ENCODE measurements around the gene UNC13D. TPM values are rescaled to one million over a fixed set of nuclear protein-coding genes. Genes with fewer than 3 reads are reported as not detected.
A peak's percentile ranks its signal among the peaks of the same experiment; 100 is the strongest.
"Not testable (repeated sequence)": the region's sequence is repeated elsewhere in the genome, so short reads cannot be mapped to it uniquely, and the experiment has no call there.

UNC13D gene
- total RNA-seq, 1 donor from 2014 or later, result 1.6 TPM

- H3K27me3 ChIP-seq (ENCODE audit: control insufficient read depth in 3 of 3, insufficient read depth in 3 of 3, low read length in 3 of 3), result no peaks in the 10 kb centered on the region
- no peak overlapping the region for H3K9ac ChIP-seq (ENCODE audit: low read depth in 1 of 3, low read length in 3 of 3)
Observed at GRCh38 chr17:75814900-75815373, 29.3 kb downstream of the UNC13D start.

GRCh38 chr17:75814021-75814395 is 30.2 kb downstream of the UNC13D start:
- H3K4me3 ChIP-seq (ENCODE audit: low read length in 3 of 3), result no peak overlapping the region
- H3K27ac ChIP-seq (ENCODE audit: low read depth, low read length), result no peak overlapping the region
- peaks cover 12 to 13% (median 13%) of the 10 kb centered on the region in 3 donors for H3K4me1 ChIP-seq (ENCODE audit: control insufficient read depth in 3 of 3, insufficient read depth in 3 of 3, low read length in 3 of 3)
- H3K9ac ChIP-seq (ENCODE audit: low read depth in 1 of 3, low read length in 3 of 3), result no peak overlapping the region
- peaks cover 65 to 71% (median 69%) of the 10 kb centered on the region in 3 donors for H3K36me3 ChIP-seq (ENCODE audit: control insufficient read depth in 3 of 3, insufficient read depth in 3 of 3, low read length in 3 of 3)
- no peaks in the 10 kb centered on the region for H3K27me3 ChIP-seq (ENCODE audit: control insufficient read depth in 3 of 3, insufficient read depth in 3 of 3, low read length in 3 of 3)
- H3K9me3 ChIP-seq (ENCODE audit: control insufficient read depth in 3 of 3, low read length in 3 of 3), result no peaks in the 10 kb centered on the region

More at GRCh38 chr17:75814900-75815373, 29.3 kb downstream of the UNC13D start:
- Histone ChIP-seq H3K4me3 (ENCODE audit: low read length in 3 of 3) (no peak overlapping the region), H3K4me1 (ENCODE audit: control insufficient read depth in 3 of 3, insufficient read depth in 3 of 3, low read length in 3 of 3) (peaks cover 3 to 4% (median 4%) of the 10 kb centered on the region in 3 donors), H3K27ac (ENCODE audit: low read depth, low read length) (no peak overlapping the region), H3K9me3 (ENCODE audit: control insufficient read depth in 3 of 3, low read length in 3 of 3) (no peaks in the 10 kb centered on the region), H3K36me3 (ENCODE audit: control insufficient read depth in 3 of 3, insufficient read depth in 3 of 3, low read length in 3 of 3) (peaks cover 71 to 80% (median 76%) of the 10 kb centered on the region in 3 donors)

- no peaks in the 10 kb centered on the region for H3K9me3 ChIP-seq (ENCODE audit: control insufficient read depth in 3 of 3, low read length in 3 of 3)
- H3K4me1 ChIP-seq (ENCODE audit: control insufficient read depth in 3 of 3, insufficient read depth in 3 of 3, low read length in 3 of 3), result peaks cover 18 to 19% (median 18%) of the 10 kb centered on the region in 3 donors
- H3K36me3 ChIP-seq (ENCODE audit: control insufficient read depth in 3 of 3, insufficient read depth in 3 of 3, low read length in 3 of 3), result peaks cover 59 to 64% (median 62%) of the 10 kb centered on the region in 3 donors
- no peak overlapping the region for H3K4me3 ChIP-seq (ENCODE audit: low read length in 3 of 3)
- no peaks in the 10 kb centered on the region for H3K27me3 ChIP-seq (ENCODE audit: control insufficient read depth in 3 of 3, insufficient read depth in 3 of 3, low read length in 3 of 3)
- no peak overlapping the region for H3K27ac ChIP-seq (ENCODE audit: low read depth, low read length)
- no peak overlapping the region for H3K9ac ChIP-seq (ENCODE audit: low read depth in 1 of 3, low read length in 3 of 3)
Observed at GRCh38 chr17:75813081-75814020, 30.9 kb downstream of the UNC13D start.

GRCh38 chr17:75812096-75813013 is 31.8 kb downstream of the UNC13D start:
- Histone ChIP-seq H3K4me3 (ENCODE audit: low read length in 3 of 3) (no peak overlapping the region), H3K4me1 (ENCODE audit: control insufficient read depth in 3 of 3, insufficient read depth in 3 of 3, low read length in 3 of 3) (peaks cover 22 to 23% (median 23%) of the 10 kb centered on the region in 3 donors), H3K9me3 (ENCODE audit: control insufficient read depth in 3 of 3, low read length in 3 of 3) (no peaks in the 10 kb centered on the region), H3K27ac (ENCODE audit: low read depth, low read length) (no peak overlapping the region), H3K27me3 (ENCODE audit: control insufficient read depth in 3 of 3, insufficient read depth in 3 of 3, low read length in 3 of 3) (no peaks in the 10 kb centered on the region), H3K9ac (ENCODE audit: low read depth in 1 of 3, low read length in 3 of 3) (no peak overlapping the region), H3K36me3 (ENCODE audit: control insufficient read depth in 3 of 3, insufficient read depth in 3 of 3, low read length in 3 of 3) (peaks cover 49 to 55% (median 53%) of the 10 kb centered on the region in 3 donors)

DNA sequence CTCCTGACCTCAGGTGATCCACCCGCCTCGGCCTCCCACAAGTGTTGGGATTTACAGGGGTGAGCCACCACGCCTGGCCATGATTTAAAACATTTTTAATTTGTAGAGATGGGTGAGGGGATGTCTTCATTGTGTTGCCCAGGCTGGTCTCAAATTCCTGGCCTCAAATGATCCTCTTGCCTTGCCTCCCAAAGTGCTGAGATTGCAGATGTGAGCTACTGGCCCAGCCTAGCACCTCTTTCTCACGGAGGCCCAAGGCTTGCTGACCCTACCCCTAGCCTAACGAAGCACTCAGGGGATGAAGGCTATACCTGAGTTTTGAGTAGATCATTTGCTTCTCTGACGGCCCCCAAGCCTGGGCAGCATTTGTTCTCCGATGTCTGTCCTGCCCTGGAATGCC is 33.0 kb downstream of the UNC13D start:
- H3K27me3 ChIP-seq (ENCODE audit: control insufficient read depth in 3 of 3, insufficient read depth in 3 of 3, low read length in 3 of 3), result no peaks in the 10 kb centered on the region
- no peak overlapping the region for H3K27ac ChIP-seq (ENCODE audit: low read depth, low read length)
- H3K9ac ChIP-seq (ENCODE audit: low read depth in 1 of 3, low read length in 3 of 3), result peak overlapping the region in 1 of 3 donors; percentile 12
- peaks cover 40 to 43% (median 43%) of the 10 kb centered on the region in 3 donors for H3K36me3 ChIP-seq (ENCODE audit: control insufficient read depth in 3 of 3, insufficient read depth in 3 of 3, low read length in 3 of 3)
- H3K4me3 ChIP-seq (ENCODE audit: low read length in 3 of 3), result no peak overlapping the region
- peaks cover 22 to 26% (median 23%) of the 10 kb centered on the region in 3 donors for H3K4me1 ChIP-seq (ENCODE audit: control insufficient read depth in 3 of 3, insufficient read depth in 3 of 3, low read length in 3 of 3)
- H3K9me3 ChIP-seq (ENCODE audit: control insufficient read depth in 3 of 3, low read length in 3 of 3), result no peaks in the 10 kb centered on the region

- H3K9me3 ChIP-seq (ENCODE audit: control insufficient read depth in 3 of 3, low read length in 3 of 3); H3K27me3 ChIP-seq (ENCODE audit: control insufficient read depth in 3 of 3, insufficient read depth in 3 of 3, low read length in 3 of 3); H3K27ac ChIP-seq (ENCODE audit: low read depth, low read length); H3K4me3 ChIP-seq (ENCODE audit: low read length in 3 of 3); H3K9ac ChIP-seq (ENCODE audit: low read depth in 1 of 3, low read length in 3 of 3): not testable (repeated sequence)
- Histone ChIP-seq H3K4me1 (ENCODE audit: control insufficient read depth in 3 of 3, insufficient read depth in 3 of 3, low read length in 3 of 3) (peaks cover 22 to 26% (median 23%) of the 10 kb centered on the region in 3 donors), H3K36me3 (ENCODE audit: control insufficient read depth in 3 of 3, insufficient read depth in 3 of 3, low read length in 3 of 3) (peaks cover 40 to 43% (median 40%) of the 10 kb centered on the region in 3 donors)
Observed at GRCh38 chr17:75810756-75811155, 33.4 kb downstream of the UNC13D start.

DNA sequence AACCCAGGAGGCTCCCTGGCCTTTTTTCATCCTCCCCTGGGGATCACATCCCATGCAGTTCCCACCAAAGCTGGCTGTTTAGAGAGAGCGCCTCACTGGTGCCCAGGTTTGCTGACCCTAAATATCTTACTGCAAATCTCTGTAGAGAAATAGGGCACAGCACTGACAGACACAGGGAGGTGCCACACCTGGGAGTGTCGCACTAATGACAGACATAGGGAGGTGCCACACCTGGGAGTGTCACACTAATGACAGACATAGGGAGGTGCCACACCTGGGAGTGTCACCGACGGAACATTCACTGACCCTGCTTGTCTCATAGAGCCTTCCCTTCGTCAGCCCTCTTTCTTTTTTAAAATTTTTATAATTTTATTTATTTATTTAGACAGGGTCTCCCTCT is 34.0 kb downstream of the UNC13D start:
- H3K27ac ChIP-seq (ENCODE audit: low read depth, low read length), result peak overlapping the region; percentile 90
- H3K4me3 ChIP-seq (ENCODE audit: low read length in 3 of 3), result no peak overlapping the region

GRCh38 chr17:75809631-75810111 is 34.5 kb downstream of the UNC13D start:
- Histone ChIP-seq H3K4me1 (ENCODE audit: control insufficient read depth in 3 of 3, insufficient read depth in 3 of 3, low read length in 3 of 3) (peaks cover 22 to 26% (median 23%) of the 10 kb centered on the region in 3 donors), H3K27ac (ENCODE audit: low read depth, low read length) (peak overlapping the region; percentile 90), H3K9me3 (ENCODE audit: control insufficient read depth in 3 of 3, low read length in 3 of 3) (no peaks in the 10 kb centered on the region), H3K9ac (ENCODE audit: low read depth in 1 of 3, low read length in 3 of 3) (peak overlapping the region; percentile 53 to 76 (median 74)), H3K36me3 (ENCODE audit: control insufficient read depth in 3 of 3, insufficient read depth in 3 of 3, low read length in 3 of 3) (peaks cover 30 to 36% (median 31%) of the 10 kb centered on the region in 3 donors), H3K4me3 (ENCODE audit: low read length in 3 of 3) (peak overlapping the region in 2 of 3 donors; percentile 2 to 45), H3K27me3 (ENCODE audit: control insufficient read depth in 3 of 3, insufficient read depth in 3 of 3, low read length in 3 of 3) (no peaks in the 10 kb centered on the region)

More for the DNA sequence above, 34.0 kb downstream of the UNC13D start:
- peak overlapping the region in 1 of 3 donors; percentile 74 for H3K9ac ChIP-seq (ENCODE audit: low read depth in 1 of 3, low read length in 3 of 3)
- peaks cover 22 to 26% (median 23%) of the 10 kb centered on the region in 3 donors for H3K4me1 ChIP-seq (ENCODE audit: control insufficient read depth in 3 of 3, insufficient read depth in 3 of 3, low read length in 3 of 3)
- no peaks in the 10 kb centered on the region for H3K27me3 ChIP-seq (ENCODE audit: control insufficient read depth in 3 of 3, insufficient read depth in 3 of 3, low read length in 3 of 3)
- no peaks in the 10 kb centered on the region for H3K9me3 ChIP-seq (ENCODE audit: control insufficient read depth in 3 of 3, low read length in 3 of 3)
- H3K36me3 ChIP-seq (ENCODE audit: control insufficient read depth in 3 of 3, insufficient read depth in 3 of 3, low read length in 3 of 3), result peaks cover 36 to 41% (median 37%) of the 10 kb centered on the region in 3 donors

DNA sequence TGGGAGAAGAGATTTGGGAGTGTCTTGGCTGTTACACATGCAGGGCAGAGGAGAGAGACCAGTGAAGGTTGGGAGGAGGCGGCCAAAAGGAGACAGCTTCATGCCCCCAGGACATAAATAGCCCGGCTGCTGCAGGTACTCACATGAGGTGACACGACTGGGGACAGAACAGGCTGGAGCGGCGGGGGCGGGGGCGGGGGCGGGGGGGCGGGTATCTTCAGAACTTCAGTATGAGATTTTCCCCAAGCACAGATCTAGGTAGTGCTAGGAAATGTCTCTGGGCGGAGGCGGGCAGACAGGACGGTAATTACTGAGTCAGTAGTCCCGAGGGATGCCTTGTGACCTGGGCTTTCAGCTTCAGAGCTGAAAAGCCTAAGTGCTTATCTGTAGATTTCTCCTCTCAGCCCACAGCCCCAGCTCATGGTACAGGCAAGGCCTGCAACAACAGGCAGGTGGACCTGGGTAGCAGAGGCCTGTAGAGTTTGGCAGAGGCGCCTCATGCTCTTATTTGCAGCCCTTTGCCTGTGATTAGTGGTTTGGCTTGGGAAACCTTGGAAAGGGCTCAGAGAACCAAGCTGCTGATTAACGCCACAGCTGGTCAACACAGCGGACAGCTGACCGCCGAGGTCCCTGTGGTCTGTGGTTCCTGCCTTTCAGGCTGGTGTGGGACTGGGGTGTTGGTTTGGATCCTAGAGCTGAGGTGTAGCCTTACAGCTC is 35.1 kb downstream of the UNC13D start:
- Histone ChIP-seq H3K27me3 (ENCODE audit: control insufficient read depth in 3 of 3, insufficient read depth in 3 of 3, low read length in 3 of 3) (no peaks in the 10 kb centered on the region), H3K4me3 (ENCODE audit: low read length in 3 of 3) (peak overlapping the region; percentile 7 to 45 (median 19)), H3K27ac (ENCODE audit: low read depth, low read length) (peak overlapping the region; percentile 90), H3K9me3 (ENCODE audit: control insufficient read depth in 3 of 3, low read length in 3 of 3) (no peaks in the 10 kb centered on the region), H3K36me3 (ENCODE audit: control insufficient read depth in 3 of 3, insufficient read depth in 3 of 3, low read length in 3 of 3) (peaks cover 26 to 32% (median 28%) of the 10 kb centered on the region in 3 donors), H3K9ac (ENCODE audit: low read depth in 1 of 3, low read length in 3 of 3) (peak overlapping the region; percentile 65 to 76 (median 75)), H3K4me1 (ENCODE audit: control insufficient read depth in 3 of 3, insufficient read depth in 3 of 3, low read length in 3 of 3) (peaks cover 22 to 26% (median 23%) of the 10 kb centered on the region in 3 donors)
